IPS-18c (cell line): Measurements from ENCODE around the gene TNFSF9.
"Not testable (repeated sequence)": the region's sequence is repeated elsewhere in the genome, so short reads cannot be mapped to it uniquely, and the experiment has no call there.

Experiments used
- H3K4me3 ChIP-seq: 2 replicates; pipeline ENCODE4 v1.7.0; 2013; ENCODE audit warnings: low read depth, mild to moderate bottlenecking, low read length, moderate library complexity; ENCODE audit not compliant: insufficient read depth
- H3K9me3 ChIP-seq: one replicate; pipeline ENCODE4 v1.6.1; 2013; ENCODE audit warnings: mild to moderate bottlenecking, low read length, moderate library complexity; ENCODE audit not compliant: control insufficient read depth, insufficient read depth

The TNFSF9 gene

DNA sequence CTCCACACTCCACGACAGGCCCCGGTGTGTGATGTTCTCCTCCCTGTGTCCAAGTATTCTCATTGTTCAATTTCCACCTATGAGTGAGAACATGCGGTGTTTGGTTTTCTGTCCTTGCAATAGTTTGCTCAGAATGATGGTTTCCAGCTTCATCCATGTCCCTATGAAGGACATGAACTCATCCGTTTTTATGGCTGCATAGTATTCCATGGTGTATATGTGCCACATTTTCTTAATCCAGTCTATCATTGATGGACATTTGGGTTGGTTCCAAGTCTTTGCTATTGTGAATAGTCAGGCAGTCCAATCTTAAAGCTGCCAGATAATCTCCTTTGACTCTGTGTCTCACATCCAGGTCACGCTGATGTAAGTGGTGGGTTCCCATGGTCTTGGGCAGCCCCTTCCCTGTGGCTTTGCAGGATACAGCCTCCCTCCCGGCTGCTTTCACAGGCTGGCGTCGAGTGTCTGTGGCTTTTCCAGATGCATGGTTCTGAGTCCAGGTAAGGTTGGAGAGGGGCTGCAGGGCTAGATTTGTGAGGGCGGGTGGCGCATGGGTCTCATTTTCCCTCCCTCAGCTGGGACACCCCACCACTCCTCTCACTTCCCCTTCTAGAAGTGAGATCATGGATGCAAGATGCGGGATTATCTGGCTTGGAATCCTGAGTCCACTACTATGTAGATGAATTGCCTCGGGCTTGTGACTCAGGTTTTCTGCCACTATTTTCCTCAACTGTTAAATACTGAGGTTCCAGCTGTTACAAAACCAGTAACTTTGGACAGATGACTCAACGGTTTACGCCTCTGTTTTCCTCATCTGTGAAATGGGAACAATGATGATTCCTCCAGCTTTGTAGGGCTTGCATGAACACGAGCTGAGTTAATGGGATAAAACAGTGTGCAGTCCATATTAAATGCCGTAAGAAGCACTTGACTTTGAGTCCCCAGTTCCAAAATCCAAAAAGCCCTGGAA is 52.0 kb downstream of the TNFSF9 start:
- not testable (repeated sequence) for H3K9me3 ChIP-seq, H3K4me3 ChIP-seq
